ENCODE data around the gene S100PBP. TPM values are rescaled to one million over a fixed set of nuclear protein-coding genes. Genes with fewer than 3 reads are reported as not detected.

S100PBP gene
- total and polyA plus RNA-seq, 2 donors (not counting 1 experiment from before 2014, with no cell fraction given), result 36.3 to 41.8 TPM

DNA sequence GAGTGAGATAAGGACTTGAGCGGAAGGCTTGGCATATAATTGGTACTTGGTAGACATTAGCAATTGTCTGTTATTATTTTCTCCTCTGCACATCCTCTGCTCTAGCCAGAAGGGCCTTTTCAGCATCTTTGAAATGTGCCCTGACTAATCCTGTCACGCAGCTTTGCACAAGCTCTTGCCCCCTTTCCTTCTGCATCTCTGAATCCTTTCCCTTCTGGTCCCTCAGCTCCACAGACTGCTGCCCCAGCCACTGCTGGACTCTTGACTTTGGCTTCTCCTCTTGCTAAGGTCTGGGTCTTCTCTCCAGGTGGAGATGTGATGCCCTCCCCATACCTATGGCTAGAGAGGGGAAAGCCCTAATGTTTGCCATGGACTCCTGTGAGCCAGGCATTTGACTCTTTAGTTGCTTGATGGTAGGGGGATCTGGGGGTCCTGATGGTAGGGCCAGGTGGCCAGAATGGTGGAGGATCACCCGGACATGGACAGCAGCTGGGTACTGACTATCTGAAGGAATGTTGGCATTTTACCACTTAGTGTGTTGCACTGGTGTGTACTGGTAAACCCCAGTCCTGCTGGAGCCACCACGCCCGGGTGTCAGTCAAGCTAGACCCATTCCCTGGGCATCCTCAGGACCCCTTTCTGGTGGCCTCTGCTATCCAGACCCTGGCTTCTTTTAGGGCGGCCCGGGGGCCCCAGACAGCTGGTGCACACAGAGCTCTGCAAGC, 73.2 kb downstream of the S100PBP start:
- Histone ChIP-seq H3K9ac (ENCODE audit: insufficient read depth, low read length) (no peak overlapping the region), H3K36me3 (ENCODE audit: control insufficient read depth, insufficient read depth, low read length) (no peaks in the 10 kb centered on the region), H3K4me2 (ENCODE audit: extremely low read depth, insufficient read depth, low read length) (no peak overlapping the region), H3K27me3 (ENCODE audit: control insufficient read depth, insufficient read depth, low read length) (peaks cover 25% of the 10 kb centered on the region), H3K79me2 (ENCODE audit: control insufficient read depth, insufficient read depth, low read length) (no peaks in the 10 kb centered on the region), H3K9me3 (ENCODE audit: control insufficient read depth, insufficient read depth, low read depth, low read length) (no peaks in the 10 kb centered on the region), H3K4me1 (ENCODE audit: control insufficient read depth, extremely low read depth, insufficient read depth, low read length) (no peaks in the 10 kb centered on the region), H3K27ac (ENCODE audit: insufficient read depth, low read length) (no peak overlapping the region), H2AFZ (ENCODE audit: low read length) (no peak overlapping the region), H4K20me1 (ENCODE audit: control insufficient read depth, extremely low read depth, insufficient read depth, low read length) (no peaks in the 10 kb centered on the region), H3K4me3 (replicated peaks in 1 of 4; ENCODE audit: control extremely low read depth in 1 of 4, insufficient read depth in 1 of 4, low read depth in 3 of 4, low read length in 4 of 4) (no peak overlapping the region)
- DNase-seq (ENCODE audit: low read depth in 2 of 2), result no peak
- TF ChIP-seq EZH2 (IDR thresholded peaks at IDR 0.05; ENCODE audit: low read length, missing control alignments), result no peak
- TF ChIP-seq, protein P1, sequence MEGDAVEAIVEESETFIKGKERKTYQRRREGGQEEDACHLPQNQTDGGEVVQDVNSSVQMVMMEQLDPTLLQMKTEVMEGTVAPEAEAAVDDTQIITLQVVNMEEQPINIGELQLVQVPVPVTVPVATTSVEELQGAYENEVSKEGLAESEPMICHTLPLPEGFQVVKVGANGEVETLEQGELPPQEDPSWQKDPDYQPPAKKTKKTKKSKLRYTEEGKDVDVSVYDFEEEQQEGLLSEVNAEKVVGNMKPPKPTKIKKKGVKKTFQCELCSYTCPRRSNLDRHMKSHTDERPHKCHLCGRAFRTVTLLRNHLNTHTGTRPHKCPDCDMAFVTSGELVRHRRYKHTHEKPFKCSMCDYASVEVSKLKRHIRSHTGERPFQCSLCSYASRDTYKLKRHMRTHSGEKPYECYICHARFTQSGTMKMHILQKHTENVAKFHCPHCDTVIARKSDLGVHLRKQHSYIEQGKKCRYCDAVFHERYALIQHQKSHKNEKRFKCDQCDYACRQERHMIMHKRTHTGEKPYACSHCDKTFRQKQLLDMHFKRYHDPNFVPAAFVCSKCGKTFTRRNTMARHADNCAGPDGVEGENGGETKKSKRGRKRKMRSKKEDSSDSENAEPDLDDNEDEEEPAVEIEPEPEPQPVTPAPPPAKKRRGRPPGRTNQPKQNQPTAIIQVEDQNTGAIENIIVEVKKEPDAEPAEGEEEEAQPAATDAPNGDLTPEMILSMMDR (conservative IDR thresholded peaks at IDR 0.05 in 1 of 2, IDR thresholded peaks at IDR 0.05 in 1 of 2; ENCODE audit: low read depth in 1 of 2, low read length in 2 of 2), result no peak

DNA sequence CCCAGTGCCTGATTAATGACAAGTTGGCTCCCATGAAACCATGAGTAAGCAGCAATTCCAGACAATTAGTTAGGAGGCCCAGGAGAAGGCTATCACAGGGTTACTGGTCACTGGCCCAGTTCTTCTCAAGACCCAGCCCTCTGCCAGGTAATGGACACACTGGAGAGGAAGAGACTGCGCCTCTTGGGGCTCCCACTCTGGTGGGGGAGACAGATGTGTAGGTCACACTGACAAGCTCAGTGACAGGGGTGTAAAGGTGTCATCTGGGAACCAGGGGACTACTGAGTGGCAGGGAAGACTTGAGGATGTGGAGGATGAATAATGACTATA, 73.8 kb downstream of the S100PBP start:
- Histone ChIP-seq H3K4me1 (ENCODE audit: control insufficient read depth, extremely low read depth, insufficient read depth, low read length) (no peaks in the 10 kb centered on the region), H3K9ac (ENCODE audit: insufficient read depth, low read length) (no peak overlapping the region), H3K36me3 (ENCODE audit: control insufficient read depth, insufficient read depth, low read length) (no peaks in the 10 kb centered on the region), H4K20me1 (ENCODE audit: control insufficient read depth, extremely low read depth, insufficient read depth, low read length) (no peaks in the 10 kb centered on the region), H3K27me3 (ENCODE audit: control insufficient read depth, insufficient read depth, low read length) (peaks cover 22% of the 10 kb centered on the region), H3K4me3 (replicated peaks in 1 of 4; ENCODE audit: control extremely low read depth in 1 of 4, insufficient read depth in 1 of 4, low read depth in 3 of 4, low read length in 4 of 4) (no peak overlapping the region), H3K4me2 (ENCODE audit: extremely low read depth, insufficient read depth, low read length) (no peak overlapping the region), H3K9me3 (ENCODE audit: control insufficient read depth, insufficient read depth, low read depth, low read length) (no peaks in the 10 kb centered on the region), H3K79me2 (ENCODE audit: control insufficient read depth, insufficient read depth, low read length) (no peaks in the 10 kb centered on the region), H3K27ac (ENCODE audit: insufficient read depth, low read length) (no peak overlapping the region), H2AFZ (ENCODE audit: low read length) (no peak overlapping the region)
- TF ChIP-seq EZH2 (IDR thresholded peaks at IDR 0.05; ENCODE audit: low read length, missing control alignments), result no peak
- TF ChIP-seq, protein P1 (conservative IDR thresholded peaks at IDR 0.05 in 1 of 2, IDR thresholded peaks at IDR 0.05 in 1 of 2; ENCODE audit: low read depth in 1 of 2, low read length in 2 of 2), result no peak
- peak in 1 of 2 donors; percentile 20 for DNase-seq (ENCODE audit: low read depth in 2 of 2)

DNA sequence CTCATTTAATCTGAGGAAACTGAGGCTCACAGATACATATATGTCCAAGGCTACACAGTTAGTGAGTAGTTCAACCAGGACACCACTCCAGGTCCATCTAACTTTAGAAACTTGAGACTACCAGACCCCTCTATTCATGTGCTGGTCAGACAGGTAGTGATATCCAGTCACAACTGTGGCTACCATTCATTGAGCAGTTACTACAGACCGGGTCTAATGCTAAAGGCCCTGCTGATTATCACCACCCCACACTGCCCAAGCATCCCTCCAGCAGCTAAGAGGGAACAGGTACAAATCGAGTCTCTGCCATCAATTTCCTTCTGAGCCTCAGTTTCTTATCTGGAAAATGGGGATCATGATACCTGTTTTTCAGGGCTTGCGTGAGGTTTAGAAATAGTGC, 74.2 kb downstream of the S100PBP start:
- Histone ChIP-seq H3K4me2 (ENCODE audit: extremely low read depth, insufficient read depth, low read length) (no peak overlapping the region), H3K27me3 (ENCODE audit: control insufficient read depth, insufficient read depth, low read length) (peaks cover 22% of the 10 kb centered on the region), H3K9me3 (ENCODE audit: control insufficient read depth, insufficient read depth, low read depth, low read length) (no peaks in the 10 kb centered on the region), H3K4me1 (ENCODE audit: control insufficient read depth, extremely low read depth, insufficient read depth, low read length) (no peaks in the 10 kb centered on the region), H3K9ac (ENCODE audit: insufficient read depth, low read length) (no peak overlapping the region), H3K36me3 (ENCODE audit: control insufficient read depth, insufficient read depth, low read length) (no peaks in the 10 kb centered on the region), H3K27ac (ENCODE audit: insufficient read depth, low read length) (no peak overlapping the region), H3K4me3 (replicated peaks in 1 of 4; ENCODE audit: control extremely low read depth in 1 of 4, insufficient read depth in 1 of 4, low read depth in 3 of 4, low read length in 4 of 4) (no peak overlapping the region), H4K20me1 (ENCODE audit: control insufficient read depth, extremely low read depth, insufficient read depth, low read length) (no peaks in the 10 kb centered on the region), H3K79me2 (ENCODE audit: control insufficient read depth, insufficient read depth, low read length) (no peaks in the 10 kb centered on the region), H2AFZ (ENCODE audit: low read length) (no peak overlapping the region)
- DNase-seq (ENCODE audit: low read depth in 2 of 2), result no peak
- TF ChIP-seq EZH2 (IDR thresholded peaks at IDR 0.05; ENCODE audit: low read length, missing control alignments), result no peak
- TF ChIP-seq, protein P1 (conservative IDR thresholded peaks at IDR 0.05 in 1 of 2, IDR thresholded peaks at IDR 0.05 in 1 of 2; ENCODE audit: low read depth in 1 of 2, low read length in 2 of 2), result no peak
